ENCODE results near the gene SPINK5.

- no peak for TF ChIP-seq CTCF (IDR thresholded peaks at IDR 0.05)
- TF ChIP-seq, protein P1, sequence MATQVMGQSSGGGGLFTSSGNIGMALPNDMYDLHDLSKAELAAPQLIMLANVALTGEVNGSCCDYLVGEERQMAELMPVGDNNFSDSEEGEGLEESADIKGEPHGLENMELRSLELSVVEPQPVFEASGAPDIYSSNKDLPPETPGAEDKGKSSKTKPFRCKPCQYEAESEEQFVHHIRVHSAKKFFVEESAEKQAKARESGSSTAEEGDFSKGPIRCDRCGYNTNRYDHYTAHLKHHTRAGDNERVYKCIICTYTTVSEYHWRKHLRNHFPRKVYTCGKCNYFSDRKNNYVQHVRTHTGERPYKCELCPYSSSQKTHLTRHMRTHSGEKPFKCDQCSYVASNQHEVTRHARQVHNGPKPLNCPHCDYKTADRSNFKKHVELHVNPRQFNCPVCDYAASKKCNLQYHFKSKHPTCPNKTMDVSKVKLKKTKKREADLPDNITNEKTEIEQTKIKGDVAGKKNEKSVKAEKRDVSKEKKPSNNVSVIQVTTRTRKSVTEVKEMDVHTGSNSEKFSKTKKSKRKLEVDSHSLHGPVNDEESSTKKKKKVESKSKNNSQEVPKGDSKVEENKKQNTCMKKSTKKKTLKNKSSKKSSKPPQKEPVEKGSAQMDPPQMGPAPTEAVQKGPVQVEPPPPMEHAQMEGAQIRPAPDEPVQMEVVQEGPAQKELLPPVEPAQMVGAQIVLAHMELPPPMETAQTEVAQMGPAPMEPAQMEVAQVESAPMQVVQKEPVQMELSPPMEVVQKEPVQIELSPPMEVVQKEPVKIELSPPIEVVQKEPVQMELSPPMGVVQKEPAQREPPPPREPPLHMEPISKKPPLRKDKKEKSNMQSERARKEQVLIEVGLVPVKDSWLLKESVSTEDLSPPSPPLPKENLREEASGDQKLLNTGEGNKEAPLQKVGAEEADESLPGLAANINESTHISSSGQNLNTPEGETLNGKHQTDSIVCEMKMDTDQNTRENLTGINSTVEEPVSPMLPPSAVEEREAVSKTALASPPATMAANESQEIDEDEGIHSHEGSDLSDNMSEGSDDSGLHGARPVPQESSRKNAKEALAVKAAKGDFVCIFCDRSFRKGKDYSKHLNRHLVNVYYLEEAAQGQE (IDR thresholded peaks at IDR 0.05; ENCODE audit: insufficient read depth in 1 of 2, low read depth in 2 of 2, low read length in 1 of 2), result no peak
These were observed 6.8 kb downstream of the SPINK5 start for GRCh38 chr5:148070621-148071020.
